Colonic mucosa (tissue), 4 donors: ENCODE data around the gene GNAI3. TPM values are rescaled to one million over a fixed set of nuclear protein-coding genes. Genes with fewer than 3 reads are reported as not detected.

ENCODE experiments used
- DNase-seq: peaks from one replicate; pipeline ENCODE4 v3.0.0-alpha.2; 2020
- H3K27ac ChIP-seq: fragments of 200-600 bp; one replicate; pipeline ENCODE4 v1.8.0; 2021
- H3K27me3 ChIP-seq: fragments of 200-600 bp; one replicate; pipeline ENCODE4 v1.8.0; 2021
- H3K36me3 ChIP-seq: fragments of 200-600 bp; one replicate; pipeline ENCODE4 v1.8.0; 2021
- H3K4me1 ChIP-seq: fragments of 200-600 bp; one replicate; pipeline ENCODE4 v1.8.0; 2021; ENCODE audit warnings: mild to moderate bottlenecking
- H3K4me3 ChIP-seq: fragments of 200-600 bp; one replicate; pipeline ENCODE4 v1.8.0; 2021
- H3K9ac ChIP-seq, 2 donors: one replicate each; pipeline ENCODE4 v1.7.0; 2013; ENCODE audit warnings: control low read depth in 2 of 2, low read depth in 2 of 2, low read length in 2 of 2
- H3K9me3 ChIP-seq: fragments of 200-600 bp; one replicate; pipeline ENCODE4 v1.8.0; 2021
- intact Hi-C: fragments of 100-400 bp; cut with DNase I; formaldehyde crosslinking; loops from one replicate; pipeline ENCODE4 v1.14.1; 2022
- total RNA-seq, 2 donors: library from RNA; stranded (reverse); fragmentation: NEBNext Ultra II Directional in 1 of 2; extraction: Animal tissue kit (Norgen Biotek cat#: 25700) in 1 of 2; gene quantifications; one replicate each; pipeline ENCODE4 v1.2.1, GENCODE V29; 2021
- TF ChIP-seq, protein P1 (sequence below): fragments of 200-600 bp; IDR thresholded peaks from one replicate; pipeline ENCODE4 v1.8.0; 2022; ENCODE audit warnings: antibody characterized with exemption, mild to moderate bottlenecking
- donor health status: healthy.
- donor health status: DM: no; HTN: no; CAD: no.
- donor health status: DM: no; HTN: no; CAD: no.

GNAI3 gene
- total RNA-seq, 2 donors from 2014 or later: 7.7 to 8.9 TPM

DNA sequence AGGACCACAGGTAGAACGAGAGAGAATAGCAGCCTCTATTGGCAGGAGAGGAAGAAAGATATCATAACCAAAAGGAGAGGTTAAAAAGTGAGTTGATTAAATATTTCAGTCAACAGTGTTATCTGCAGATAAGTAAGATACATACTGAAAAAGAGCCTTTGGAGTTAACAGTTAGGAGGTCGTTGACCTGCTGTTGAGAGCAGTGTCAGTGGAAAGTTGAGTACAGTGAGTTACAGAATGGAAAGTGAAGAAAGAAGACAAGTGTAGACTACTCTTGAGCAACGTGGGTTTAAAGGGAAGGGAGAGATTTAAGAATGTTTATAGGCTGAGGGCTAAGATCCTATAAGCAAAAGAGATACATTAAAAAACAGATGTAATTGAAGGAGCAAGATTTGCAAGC, 40.8 kb downstream of the GNAI3 start:
- peaks cover 10% of the 10 kb centered on the region for H3K36me3 ChIP-seq
- H3K4me1 ChIP-seq: no peaks in the 10 kb centered on the region
- TF ChIP-seq, protein P1, sequence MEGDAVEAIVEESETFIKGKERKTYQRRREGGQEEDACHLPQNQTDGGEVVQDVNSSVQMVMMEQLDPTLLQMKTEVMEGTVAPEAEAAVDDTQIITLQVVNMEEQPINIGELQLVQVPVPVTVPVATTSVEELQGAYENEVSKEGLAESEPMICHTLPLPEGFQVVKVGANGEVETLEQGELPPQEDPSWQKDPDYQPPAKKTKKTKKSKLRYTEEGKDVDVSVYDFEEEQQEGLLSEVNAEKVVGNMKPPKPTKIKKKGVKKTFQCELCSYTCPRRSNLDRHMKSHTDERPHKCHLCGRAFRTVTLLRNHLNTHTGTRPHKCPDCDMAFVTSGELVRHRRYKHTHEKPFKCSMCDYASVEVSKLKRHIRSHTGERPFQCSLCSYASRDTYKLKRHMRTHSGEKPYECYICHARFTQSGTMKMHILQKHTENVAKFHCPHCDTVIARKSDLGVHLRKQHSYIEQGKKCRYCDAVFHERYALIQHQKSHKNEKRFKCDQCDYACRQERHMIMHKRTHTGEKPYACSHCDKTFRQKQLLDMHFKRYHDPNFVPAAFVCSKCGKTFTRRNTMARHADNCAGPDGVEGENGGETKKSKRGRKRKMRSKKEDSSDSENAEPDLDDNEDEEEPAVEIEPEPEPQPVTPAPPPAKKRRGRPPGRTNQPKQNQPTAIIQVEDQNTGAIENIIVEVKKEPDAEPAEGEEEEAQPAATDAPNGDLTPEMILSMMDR: no peak
- no peak overlapping the region for H3K9ac ChIP-seq
- DNase-seq: no peak
- no peak overlapping the region for H3K27ac ChIP-seq
- no peak overlapping the region for H3K4me3 ChIP-seq
- no peaks in the 10 kb centered on the region for H3K9me3 ChIP-seq
- H3K27me3 ChIP-seq: no peaks in the 10 kb centered on the region
- intact Hi-C loops: no loop called here

GRCh38 chr1:109589679-109590078, 41.3 kb downstream of the GNAI3 start:
- Histone ChIP-seq H3K9me3 (no peaks in the 10 kb centered on the region), H3K36me3 (peaks cover 10% of the 10 kb centered on the region), H3K4me3 (no peak overlapping the region), H3K4me1 (no peaks in the 10 kb centered on the region), H3K27ac (no peak overlapping the region), H3K27me3 (no peaks in the 10 kb centered on the region), H3K9ac (no peak overlapping the region)
- no peak for DNase-seq
- intact Hi-C loops: no loop called here
- TF ChIP-seq, protein P1: no peak

DNA sequence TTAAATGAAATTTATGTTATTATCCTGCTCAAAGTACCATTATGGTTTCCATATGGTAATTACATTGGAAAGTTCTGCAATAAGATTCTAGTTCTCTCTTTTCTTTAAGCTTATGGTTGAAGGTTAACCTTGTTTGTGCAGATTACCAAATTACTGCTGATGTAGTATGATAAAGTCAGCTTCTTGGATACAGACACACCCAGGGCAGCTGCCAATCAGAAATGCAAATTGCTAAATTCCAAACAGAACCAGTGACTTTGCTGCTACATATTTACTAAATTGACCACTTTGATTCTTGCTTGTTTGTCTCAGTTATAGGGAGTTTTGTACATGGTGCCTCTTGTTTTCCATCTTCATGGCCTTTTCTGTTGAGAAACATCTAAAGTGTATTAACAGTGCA, 44.5 kb downstream of the GNAI3 start:
- Histone ChIP-seq H3K4me1 (no peaks in the 10 kb centered on the region), H3K27me3 (no peaks in the 10 kb centered on the region), H3K27ac (no peak overlapping the region), H3K36me3 (peaks cover under 1% of the 10 kb centered on the region), H3K9ac (no peak overlapping the region), H3K4me3 (no peak overlapping the region), H3K9me3 (no peaks in the 10 kb centered on the region)
- TF ChIP-seq, protein P1: no peak
- no peak for DNase-seq
- intact Hi-C loops: no loop called here

- DNase-seq: no peak
- H3K9ac ChIP-seq: no peak overlapping the region
- intact Hi-C loops: no loop called here
- H3K36me3 ChIP-seq: no peaks in the 10 kb centered on the region
- no peak overlapping the region for H3K27ac ChIP-seq
- TF ChIP-seq, protein P1: no peak
- no peak overlapping the region for H3K4me3 ChIP-seq
- no peaks in the 10 kb centered on the region for H3K4me1 ChIP-seq
- H3K9me3 ChIP-seq: no peaks in the 10 kb centered on the region
- no peaks in the 10 kb centered on the region for H3K27me3 ChIP-seq
These were observed 47.1 kb downstream of the GNAI3 start for GRCh38 chr1:109595531-109595930.

GRCh38 chr1:109598156-109598555, 49.7 kb downstream of the GNAI3 start:
- Histone ChIP-seq H3K9me3 (no peaks in the 10 kb centered on the region), H3K9ac (no peak overlapping the region), H3K27me3 (no peaks in the 10 kb centered on the region), H3K4me1 (no peaks in the 10 kb centered on the region), H3K27ac (no peak overlapping the region), H3K36me3 (no peaks in the 10 kb centered on the region), H3K4me3 (no peak overlapping the region)
- DNase-seq: no peak
- TF ChIP-seq, protein P1: no peak
- intact Hi-C loops: no loop called here

DNA sequence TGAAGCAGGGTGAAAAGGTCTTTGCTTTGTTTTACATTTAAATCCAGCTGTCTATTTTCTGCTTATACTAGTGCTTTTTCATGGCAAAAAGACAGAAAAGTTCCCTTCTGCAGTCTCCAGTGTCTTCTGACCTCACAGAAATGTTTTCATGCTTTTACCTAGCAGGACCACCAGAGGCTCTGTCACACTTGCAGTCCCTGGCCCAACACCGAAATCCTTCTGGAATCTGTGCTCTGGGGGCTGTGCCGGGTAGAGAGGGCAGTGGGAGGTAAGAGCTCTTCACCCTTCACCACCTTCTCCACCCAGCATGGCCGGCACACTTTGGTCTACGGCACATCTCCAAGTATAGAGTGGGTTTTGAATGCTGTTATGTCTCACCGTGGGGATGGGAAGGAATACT, 50.2 kb downstream of the GNAI3 start:
- intact Hi-C loops: no loop called here
- H3K4me3 ChIP-seq: no peak overlapping the region
- TF ChIP-seq, protein P1: no peak
- DNase-seq: no peak
- no peaks in the 10 kb centered on the region for H3K27me3 ChIP-seq
- H3K9ac ChIP-seq: no peak overlapping the region
- no peaks in the 10 kb centered on the region for H3K4me1 ChIP-seq
- H3K27ac ChIP-seq: no peak overlapping the region
- no peaks in the 10 kb centered on the region for H3K36me3 ChIP-seq
- no peaks in the 10 kb centered on the region for H3K9me3 ChIP-seq
